ENCODE data around the gene SOD1.

The SOD1 gene

DNA sequence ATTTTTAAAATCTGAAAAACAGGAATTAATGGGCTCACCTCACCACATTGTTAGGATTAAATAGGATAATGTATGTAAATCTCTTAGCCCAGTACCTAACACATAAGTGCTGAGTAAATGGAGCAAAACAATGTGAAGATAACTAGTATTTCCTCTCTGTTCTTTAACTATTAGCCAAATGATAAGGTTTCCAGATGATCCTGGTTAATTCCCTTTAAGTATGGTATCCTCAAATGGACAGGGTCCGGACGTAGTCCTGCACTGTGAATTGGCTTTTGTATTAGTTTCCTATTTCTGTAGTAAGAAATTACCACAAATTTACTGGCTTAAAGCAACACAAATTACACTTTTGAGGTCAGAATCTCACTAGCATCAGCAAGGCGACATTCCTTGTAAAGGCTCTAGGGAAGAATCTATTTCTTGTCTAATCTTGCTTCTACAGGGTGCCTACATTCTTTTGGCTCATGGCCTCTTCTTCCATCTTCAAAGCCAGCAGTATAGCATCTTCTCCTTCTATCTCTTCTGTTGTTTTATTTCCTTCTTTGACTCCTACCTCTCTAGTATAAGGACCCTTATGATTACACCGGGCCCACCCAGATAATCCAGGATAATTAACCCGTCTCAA, 55.4 kb downstream of the SOD1 start:
- no peaks in the 10 kb centered on the region for H3K36me3 ChIP-seq (ENCODE audit: insufficient read depth)
- no peak overlapping the region for H3K4me3 ChIP-seq (IDR thresholded peaks at IDR 0.05; ENCODE audit: insufficient read depth, low read depth, low read length)
- H3K27ac ChIP-seq = no peak overlapping the region
- H3K4me2 ChIP-seq = no peak overlapping the region
- H3K27me3 ChIP-seq (ENCODE audit: insufficient read depth, low read depth) = no peaks in the 10 kb centered on the region
- H3K4me1 ChIP-seq (ENCODE audit: low read depth, poor library complexity, severe bottlenecking) = peaks cover 47% of the 10 kb centered on the region
- no peak overlapping the region for H2AFZ ChIP-seq (ENCODE audit: low read depth)
- H3K9ac ChIP-seq = no peak overlapping the region
- peaks cover 74% of the 10 kb centered on the region for H4K20me1 ChIP-seq (ENCODE audit: insufficient read depth)
- H3K79me2 ChIP-seq (ENCODE audit: insufficient read depth, low read depth) = peaks cover 97% of the 10 kb centered on the region
- TF ChIP-seq, protein P1, sequence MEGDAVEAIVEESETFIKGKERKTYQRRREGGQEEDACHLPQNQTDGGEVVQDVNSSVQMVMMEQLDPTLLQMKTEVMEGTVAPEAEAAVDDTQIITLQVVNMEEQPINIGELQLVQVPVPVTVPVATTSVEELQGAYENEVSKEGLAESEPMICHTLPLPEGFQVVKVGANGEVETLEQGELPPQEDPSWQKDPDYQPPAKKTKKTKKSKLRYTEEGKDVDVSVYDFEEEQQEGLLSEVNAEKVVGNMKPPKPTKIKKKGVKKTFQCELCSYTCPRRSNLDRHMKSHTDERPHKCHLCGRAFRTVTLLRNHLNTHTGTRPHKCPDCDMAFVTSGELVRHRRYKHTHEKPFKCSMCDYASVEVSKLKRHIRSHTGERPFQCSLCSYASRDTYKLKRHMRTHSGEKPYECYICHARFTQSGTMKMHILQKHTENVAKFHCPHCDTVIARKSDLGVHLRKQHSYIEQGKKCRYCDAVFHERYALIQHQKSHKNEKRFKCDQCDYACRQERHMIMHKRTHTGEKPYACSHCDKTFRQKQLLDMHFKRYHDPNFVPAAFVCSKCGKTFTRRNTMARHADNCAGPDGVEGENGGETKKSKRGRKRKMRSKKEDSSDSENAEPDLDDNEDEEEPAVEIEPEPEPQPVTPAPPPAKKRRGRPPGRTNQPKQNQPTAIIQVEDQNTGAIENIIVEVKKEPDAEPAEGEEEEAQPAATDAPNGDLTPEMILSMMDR (conservative IDR thresholded peaks at IDR 0.05; ENCODE audit: low read depth, low read length) = no peak

DNA sequence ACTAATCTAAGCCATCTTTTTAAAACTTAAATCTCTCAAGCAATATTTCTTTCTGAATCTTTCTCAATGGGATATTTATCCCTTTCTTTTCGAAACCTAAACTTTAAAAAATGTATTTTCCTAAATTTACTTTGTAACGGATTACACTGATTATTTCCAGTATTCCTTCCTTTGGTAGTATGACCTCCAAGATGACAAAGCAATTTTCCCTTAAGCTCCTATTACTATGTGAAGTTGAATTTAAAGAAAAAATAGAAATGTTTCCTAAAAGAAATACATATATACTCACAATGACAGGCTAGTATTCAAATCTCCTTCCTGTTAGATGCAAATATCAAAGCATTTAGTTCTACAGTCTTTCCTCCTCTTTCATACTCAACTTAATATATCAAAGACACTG, 56.6 kb downstream of the SOD1 start:
- Histone ChIP-seq H3K36me3 (ENCODE audit: insufficient read depth) (no peaks in the 10 kb centered on the region), H3K9ac (no peak overlapping the region), H3K4me2 (no peak overlapping the region), H2AFZ (ENCODE audit: low read depth) (no peak overlapping the region), H3K4me1 (ENCODE audit: low read depth, poor library complexity, severe bottlenecking) (peaks cover 45% of the 10 kb centered on the region), H3K4me3 (IDR thresholded peaks at IDR 0.05; ENCODE audit: insufficient read depth, low read depth, low read length) (no peak overlapping the region), H3K27me3 (ENCODE audit: insufficient read depth, low read depth) (no peaks in the 10 kb centered on the region), H3K27ac (no peak overlapping the region), H4K20me1 (ENCODE audit: insufficient read depth) (peaks cover 85% of the 10 kb centered on the region), H3K79me2 (ENCODE audit: insufficient read depth, low read depth) (peaks cover 97% of the 10 kb centered on the region)
- TF ChIP-seq, protein P1 (conservative IDR thresholded peaks at IDR 0.05; ENCODE audit: low read depth, low read length) = no peak
